ENCODE data around the gene MCRIP2.

DNA sequence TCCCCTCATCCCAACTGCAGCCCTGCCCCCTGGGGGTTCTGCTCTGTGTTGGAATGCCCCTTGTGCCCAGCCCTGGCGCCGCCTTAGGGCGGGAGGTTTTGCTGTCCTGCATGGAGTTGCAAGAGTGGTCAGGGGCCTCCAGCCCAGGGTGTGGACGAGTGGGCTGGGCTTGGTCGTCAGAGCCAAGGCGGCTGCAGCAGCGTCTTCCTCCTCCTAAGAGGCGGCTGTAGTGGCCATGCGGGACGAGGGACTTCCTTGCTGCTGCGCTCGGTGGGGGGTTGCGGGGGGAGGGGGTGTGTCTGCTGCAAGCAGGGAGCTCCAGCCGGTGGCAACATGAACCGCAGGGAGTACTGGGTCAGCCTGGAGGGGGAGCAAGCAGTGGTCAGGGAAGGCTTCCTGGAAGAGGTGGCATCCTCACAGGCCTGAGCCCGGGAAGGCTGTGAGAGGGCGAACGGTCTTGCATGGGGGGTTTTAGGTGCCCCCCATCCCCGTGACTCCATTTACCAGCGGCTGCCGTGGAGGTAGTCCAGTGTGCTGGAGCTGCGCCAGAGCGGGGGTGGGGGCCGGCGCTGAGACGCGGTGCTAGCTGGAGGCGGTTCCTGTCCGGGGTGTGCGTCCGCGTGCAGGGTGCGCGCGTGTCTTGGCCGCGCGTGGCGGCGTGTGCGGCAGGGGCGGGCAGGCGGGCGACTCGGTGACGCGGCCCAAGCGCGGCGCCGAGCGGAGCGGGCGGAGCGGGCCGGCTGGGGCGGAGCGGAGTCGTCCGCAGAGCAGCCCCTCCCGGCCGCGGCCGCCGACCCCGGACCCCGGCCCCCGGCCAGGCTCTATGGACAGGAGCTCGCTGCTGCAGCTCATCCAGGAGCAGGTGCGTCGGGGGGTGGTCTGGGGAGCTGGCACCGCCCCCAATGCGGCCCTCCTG lies 33.6 kb downstream of the MCRIP2 start, which contains the start of gene RHBDL1:
- no peak for TF ChIP-seq CTCF (IDR thresholded peaks at IDR 0.05)
- no peak for TF ChIP-seq POLR2A (IDR thresholded peaks at IDR 0.05)

Measured in body of pancreas (tissue), 4 donors.